GM12873 (cell line): ENCODE data around the gene SVEP1.

Source experiments
- CTCF ChIP-seq: IDR thresholded peaks from 2 replicates; pipeline ENCODE4 v1.5.1; 2012; ENCODE audit warnings: low read depth, mild to moderate bottlenecking, moderate library complexity, low read length, control low read depth; ENCODE audit not compliant: insufficient read depth; ENCODE audit errors: missing control alignments

Gene SVEP1

GRCh38 chr9:110399983-110400382, 179.6 kb downstream of the SVEP1 start:
- no peak for TF ChIP-seq CTCF

GRCh38 chr9:110391826-110392485, 187.6 kb downstream of the SVEP1 start:
- TF ChIP-seq CTCF = no peak

- TF ChIP-seq CTCF = no peak
These were observed 190.3 kb downstream of the SVEP1 start for GRCh38 chr9:110389148-110389750.

GRCh38 chr9:110383491-110383890, 196.1 kb downstream of the SVEP1 start:
- no peak for TF ChIP-seq CTCF

GRCh38 chr9:110382731-110383130, 196.8 kb downstream of the SVEP1 start:
- no peak for TF ChIP-seq CTCF

GRCh38 chr9:110371411-110372007, 208.0 kb downstream of the SVEP1 start:
- TF ChIP-seq CTCF = no peak

GRCh38 chr9:110370315-110370714, 209.2 kb downstream of the SVEP1 start:
- no peak for TF ChIP-seq CTCF
